HG02870 (cell line): ENCODE measurements around the gene AMDHD2.
"Not testable (repeated sequence)": the region's sequence is repeated elsewhere in the genome, so short reads cannot be mapped to it uniquely, and the experiment has no call there.

Experiments
- ATAC-seq: cut with Tn5 transposase; IDR thresholded peaks from one replicate; pipeline ENCODE4 v1.9.1; 2021; ENCODE audit warnings: mild to moderate bottlenecking, moderate library complexity; ENCODE audit not compliant: unreplicated experiment

AMDHD2 gene

GRCh38 chr16:2520097-2520783 is at the start of gene AMDHD2:
Gene AMDHD2, plus strand, starts transcription at chr16:2520371. Its CDS starts 88 bp downstream, at chr16:2520459.
- peak; percentile 50 for ATAC-seq

GRCh38 chr16:2470603-2471015 is 49.6 kb upstream of the AMDHD2 start:
- ATAC-seq = no peak

GRCh38 chr16:2471016-2471652 is 49.0 kb upstream of the AMDHD2 start, which contains the start of gene NTN3:
Gene NTN3, plus strand, starts transcription at chr16:2471297. Its CDS starts 405 bp downstream, at chr16:2471702.
- no peak for ATAC-seq

- no peak for ATAC-seq
Observed at GRCh38 chr16:2471653-2472487, 48.3 kb upstream of the AMDHD2 start.

- no peak for ATAC-seq
Observed at GRCh38 chr16:2472488-2472864, 47.7 kb upstream of the AMDHD2 start.

GRCh38 chr16:2472885-2473445 is 47.2 kb upstream of the AMDHD2 start:
- no peak for ATAC-seq

GRCh38 chr16:2473446-2473926 is 46.7 kb upstream of the AMDHD2 start:
- ATAC-seq = no peak

- no peak for ATAC-seq
Observed at GRCh38 chr16:2473999-2474876, 45.9 kb upstream of the AMDHD2 start.

GRCh38 chr16:2474877-2475412 is 45.2 kb upstream of the AMDHD2 start, which contains the start of gene TBC1D24:
Gene TBC1D24, plus strand, starts transcription at chr16:2475127. Its CDS starts 21,022 bp downstream, at chr16:2496149.
- ATAC-seq = no peak

GRCh38 chr16:2475413-2476344 is 44.5 kb upstream of the AMDHD2 start:
- ATAC-seq = no peak

- no peak for ATAC-seq
Observed at GRCh38 chr16:2476345-2476720, 43.8 kb upstream of the AMDHD2 start.

- no peak for ATAC-seq
Observed at GRCh38 chr16:2476741-2477140, 43.4 kb upstream of the AMDHD2 start.

- ATAC-seq = no peak
Observed at GRCh38 chr16:2477327-2477726, 42.8 kb upstream of the AMDHD2 start.

GRCh38 chr16:2478279-2478678 is 41.9 kb upstream of the AMDHD2 start:
- no peak for ATAC-seq

GRCh38 chr16:2479996-2480395 is 40.2 kb upstream of the AMDHD2 start:
- not testable (repeated sequence) for ATAC-seq

- ATAC-seq = no peak
Observed at GRCh38 chr16:2480948-2481347, 39.2 kb upstream of the AMDHD2 start.

- ATAC-seq = no peak
Observed at GRCh38 chr16:2481676-2482075, 38.5 kb upstream of the AMDHD2 start.

- no peak for ATAC-seq
Observed at GRCh38 chr16:2482249-2482648, 37.9 kb upstream of the AMDHD2 start.
